HCEC 1CT (cell line): Measurements from ENCODE around the gene DNASE1L3.

Source experiments
- DNase-seq: peaks from one replicate; pipeline ENCODE4 v3.0.0-alpha.2; 2017

The DNASE1L3 gene

GRCh38 chr3:58157700-58158099 lies 53.1 kb downstream of the DNASE1L3 start:
- DNase-seq = no peak

GRCh38 chr3:58155838-58156237 lies 54.9 kb downstream of the DNASE1L3 start:
- no peak for DNase-seq

GRCh38 chr3:58154626-58155449 lies 55.9 kb downstream of the DNASE1L3 start:
- DNase-seq = no peak

GRCh38 chr3:58153371-58153770 lies 57.4 kb downstream of the DNASE1L3 start:
- no peak for DNase-seq

- DNase-seq = no peak
Observed at GRCh38 chr3:58152225-58153015, 58.4 kb downstream of the DNASE1L3 start.

- DNase-seq = no peak
Observed at GRCh38 chr3:58151637-58152036, 59.1 kb downstream of the DNASE1L3 start.

GRCh38 chr3:58150810-58151199 lies 60.0 kb downstream of the DNASE1L3 start:
- no peak for DNase-seq

- DNase-seq = no peak
Observed at GRCh38 chr3:58150130-58150809, 60.5 kb downstream of the DNASE1L3 start.

- no peak for DNase-seq
Observed at GRCh38 chr3:58148049-58148448, 62.7 kb downstream of the DNASE1L3 start.

GRCh38 chr3:58144478-58145325 lies 66.1 kb downstream of the DNASE1L3 start:
- no peak for DNase-seq

GRCh38 chr3:58143417-58144055 lies 67.2 kb downstream of the DNASE1L3 start:
- DNase-seq = no peak
